HG03095 (cell line): ENCODE measurements around the gene PPARD.
A peak's percentile ranks its signal among the peaks of the same experiment; 100 is the strongest.

ENCODE experiments used
- ATAC-seq: cut with Tn5 transposase; IDR thresholded peaks from one replicate; pipeline ENCODE4 v1.9.1; 2021; ENCODE audit warnings: moderate library complexity; ENCODE audit not compliant: unreplicated experiment

PPARD gene

GRCh38 chr6:35465646-35466045, 123.3 kb downstream of the PPARD start:
- no peak for ATAC-seq

GRCh38 chr6:35468181-35468979, 126.0 kb downstream of the PPARD start, which contains the start of gene RPL10A:
TSS of gene RPL10A (plus strand) at chr6:35468401. CDS start at chr6:35468435, 34 bp downstream.
- ATAC-seq = peak; percentile 77

- no peak for ATAC-seq
Measured at GRCh38 chr6:35468980-35469750, 126.8 kb downstream of the PPARD start.

- ATAC-seq = no peak
Measured at GRCh38 chr6:35469751-35470662, 127.6 kb downstream of the PPARD start.

- ATAC-seq = no peak
Measured at GRCh38 chr6:35470663-35471120, 128.3 kb downstream of the PPARD start.

GRCh38 chr6:35471836-35472345, 129.5 kb downstream of the PPARD start:
- ATAC-seq = no peak

- ATAC-seq = no peak
Measured at GRCh38 chr6:35473075-35473849, 130.9 kb downstream of the PPARD start.

GRCh38 chr6:35473850-35474130, 131.4 kb downstream of the PPARD start:
- ATAC-seq = no peak

- ATAC-seq = no peak
Measured at GRCh38 chr6:35474131-35474941, 132.0 kb downstream of the PPARD start.

GRCh38 chr6:35474942-35475570, 132.7 kb downstream of the PPARD start:
- no peak for ATAC-seq

- ATAC-seq = no peak
Measured at GRCh38 chr6:35475573-35475972, 133.2 kb downstream of the PPARD start.

GRCh38 chr6:35476004-35476403, 133.6 kb downstream of the PPARD start:
- ATAC-seq = no peak

- ATAC-seq = no peak
Measured at GRCh38 chr6:35477028-35477427, 134.7 kb downstream of the PPARD start.
